DOHH2 (cell line): ENCODE results near the gene TEKT3.

Experiments used
- EZH2phosphoT487 ChIP-seq: fragments of 200-600 bp; sonication (generic); IDR thresholded peaks from 2 replicates; pipeline ENCODE4 v1.6.1; 2017; ENCODE audit warnings: borderline replicate concordance, mild to moderate bottlenecking, antibody characterized with exemption, low read length, moderate library complexity, mixed read lengths
- TF ChIP-seq, protein P1 (sequence below): fragments of 200-600 bp; sonication (generic); IDR thresholded peaks from one replicate; pipeline ENCODE4 v1.5.1; 2014; ENCODE audit warnings: antibody characterized with exemption, mild to moderate bottlenecking, low read depth, low read length; ENCODE audit not compliant: poor library complexity, severe bottlenecking

DNA sequence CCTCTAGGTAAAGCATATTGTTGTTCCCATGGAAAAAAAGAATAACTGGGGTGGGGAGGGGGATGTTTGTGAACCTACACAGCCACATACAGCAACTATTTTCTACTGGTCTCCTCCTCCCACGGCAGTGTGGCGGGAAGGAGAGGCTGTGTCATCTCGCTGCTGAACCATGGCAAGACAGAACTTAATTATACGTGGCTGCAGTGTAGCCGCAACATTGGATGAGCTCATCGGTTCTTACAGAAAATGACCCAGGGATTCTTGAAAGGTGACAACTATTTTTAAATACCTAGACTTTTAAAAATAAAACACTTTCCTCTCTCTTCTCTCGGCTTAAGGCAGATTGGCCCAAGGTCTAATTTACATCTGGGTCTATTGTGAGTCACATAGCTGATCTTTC, 19.8 kb upstream of the TEKT3 start:
- TF ChIP-seq, protein P1, sequence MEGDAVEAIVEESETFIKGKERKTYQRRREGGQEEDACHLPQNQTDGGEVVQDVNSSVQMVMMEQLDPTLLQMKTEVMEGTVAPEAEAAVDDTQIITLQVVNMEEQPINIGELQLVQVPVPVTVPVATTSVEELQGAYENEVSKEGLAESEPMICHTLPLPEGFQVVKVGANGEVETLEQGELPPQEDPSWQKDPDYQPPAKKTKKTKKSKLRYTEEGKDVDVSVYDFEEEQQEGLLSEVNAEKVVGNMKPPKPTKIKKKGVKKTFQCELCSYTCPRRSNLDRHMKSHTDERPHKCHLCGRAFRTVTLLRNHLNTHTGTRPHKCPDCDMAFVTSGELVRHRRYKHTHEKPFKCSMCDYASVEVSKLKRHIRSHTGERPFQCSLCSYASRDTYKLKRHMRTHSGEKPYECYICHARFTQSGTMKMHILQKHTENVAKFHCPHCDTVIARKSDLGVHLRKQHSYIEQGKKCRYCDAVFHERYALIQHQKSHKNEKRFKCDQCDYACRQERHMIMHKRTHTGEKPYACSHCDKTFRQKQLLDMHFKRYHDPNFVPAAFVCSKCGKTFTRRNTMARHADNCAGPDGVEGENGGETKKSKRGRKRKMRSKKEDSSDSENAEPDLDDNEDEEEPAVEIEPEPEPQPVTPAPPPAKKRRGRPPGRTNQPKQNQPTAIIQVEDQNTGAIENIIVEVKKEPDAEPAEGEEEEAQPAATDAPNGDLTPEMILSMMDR: no peak
- TF ChIP-seq EZH2phosphoT487: no peak
